HG03565 (cell line): ENCODE measurements around the gene ECEL1.
"Not testable (repeated sequence)": the region's sequence is repeated elsewhere in the genome, so short reads cannot be mapped to it uniquely, and the experiment has no call there.

Experiments used
- ATAC-seq: cut with Tn5 transposase; IDR thresholded peaks from one replicate; pipeline ENCODE4 v1.9.1; 2021; ENCODE audit warnings: mild to moderate bottlenecking, moderate library complexity; ENCODE audit not compliant: unreplicated experiment

Gene ECEL1

GRCh38 chr2:232487385-232488096 is at the start of gene ECEL1:
TSS of gene ECEL1 (minus strand) at chr2:232487834. CDS start at chr2:232486653, 1,181 bp downstream.
- no peak for ATAC-seq

- no peak for ATAC-seq
These were observed 49.4 kb upstream of the ECEL1 start for GRCh38 chr2:232537079-232537478.

- ATAC-seq: no peak
These were observed 48.3 kb upstream of the ECEL1 start for GRCh38 chr2:232535761-232536530.

- no peak for ATAC-seq
These were observed 47.5 kb upstream of the ECEL1 start for GRCh38 chr2:232534940-232535651.

GRCh38 chr2:232533944-232534710 is 46.5 kb upstream of the ECEL1 start:
- ATAC-seq: no peak

- ATAC-seq: not testable (repeated sequence)
These were observed 45.2 kb upstream of the ECEL1 start for GRCh38 chr2:232532821-232533220.

GRCh38 chr2:232532419-232532818 is 44.8 kb upstream of the ECEL1 start:
- ATAC-seq: no peak

- no peak for ATAC-seq
These were observed 43.1 kb upstream of the ECEL1 start for GRCh38 chr2:232530626-232531260.

- no peak for ATAC-seq
These were observed 42.3 kb upstream of the ECEL1 start for GRCh38 chr2:232529806-232530547.

- ATAC-seq: no peak
These were observed 41.3 kb upstream of the ECEL1 start for GRCh38 chr2:232528746-232529460.

- ATAC-seq: no peak
These were observed 40.4 kb upstream of the ECEL1 start for GRCh38 chr2:232527905-232528470.

GRCh38 chr2:232526372-232526941 is 38.8 kb upstream of the ECEL1 start:
- no peak for ATAC-seq

- no peak for ATAC-seq
These were observed 38.2 kb upstream of the ECEL1 start, which contains the start of gene CHRND for GRCh38 chr2:232525791-232526371. TSS of gene CHRND (plus strand) at chr2:232526160. CDS start at chr2:232526216, 56 bp downstream.

GRCh38 chr2:232525199-232525598 is 37.6 kb upstream of the ECEL1 start:
- no peak for ATAC-seq

GRCh38 chr2:232524771-232525170 is 37.1 kb upstream of the ECEL1 start:
- no peak for ATAC-seq

GRCh38 chr2:232523682-232524597 is 36.3 kb upstream of the ECEL1 start:
- no peak for ATAC-seq

GRCh38 chr2:232523402-232523681 is 35.7 kb upstream of the ECEL1 start:
- ATAC-seq: no peak
